H1 (cell line): ENCODE data around the gene NT5C1B. TPM values are rescaled to one million over a fixed set of nuclear protein-coding genes. Genes with fewer than 3 reads are reported as not detected.

Experiments
- FOSL1 ChIP-seq: IDR thresholded peaks from 2 replicates; pipeline ENCODE4 v1.6.1; 2011; ENCODE audit warnings: mild to moderate bottlenecking, low read depth, low read length, moderate library complexity; ENCODE audit not compliant: insufficient read depth
- polyA plus RNA-seq, 7 experiments: library from polyadenylated mRNA; depleted of rRNA in 3 of 7; stranded (reverse) in 5 of 7; unstranded in 2 of 7; fragments of >200 nt in 5 of 7; fragments of 200-250 nt in 2 of 7; gene quantifications; 1 replicate in 5 of 7; 2 replicates in 1 of 7; 4 replicates in 1 of 7; pipeline versions ENCODE4 v1.2.1 to v1.2.3, GENCODE V29; 2011 to 2013; ENCODE audit warnings: missing spikeins in 2 of 7, mixed read lengths in 2 of 7
- total RNA-seq: library from RNA; stranded (reverse); fragmentation: NEBNext Ultra II Directional; extraction: Animal tissue kit (Norgen Biotek cat#: 25700); gene quantifications from 2 replicates; pipeline ENCODE4 v1.2.1, GENCODE V29; 2021

NT5C1B gene
- total and polyA plus RNA-seq, 2 of the 8 experiments (the other 6 are each of a cell fraction or from before 2014, with no cell fraction given): not detected

DNA sequence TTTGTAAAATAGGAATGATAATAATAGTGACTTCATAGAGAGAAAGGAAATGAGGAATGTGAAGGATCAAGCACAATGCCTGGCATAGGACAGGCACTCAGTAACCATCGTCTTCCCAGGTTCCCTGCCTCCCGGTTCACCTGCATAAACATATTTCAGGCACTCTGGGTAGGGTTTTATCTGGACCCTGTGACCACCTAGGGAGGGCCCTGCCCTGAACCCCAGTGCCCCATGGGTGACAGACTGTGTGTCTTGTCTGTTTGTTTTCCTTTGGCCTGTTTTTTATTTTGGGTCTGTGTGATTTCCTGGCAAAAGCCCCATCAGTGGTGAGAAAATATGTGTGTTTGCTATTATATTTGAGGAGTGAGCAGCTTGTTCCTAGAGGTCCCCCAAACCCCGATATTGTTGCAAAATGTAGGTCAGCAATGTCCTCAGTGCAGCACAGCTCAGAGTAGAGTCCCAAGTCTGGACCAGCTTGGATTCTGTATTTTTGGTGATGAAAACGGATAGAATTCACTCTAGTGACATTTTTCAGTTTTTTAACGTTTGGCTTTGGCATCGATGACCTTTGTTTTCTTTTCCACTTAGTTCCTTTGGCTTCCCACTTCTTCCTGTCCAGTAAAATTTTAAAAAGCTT is 9.6 kb upstream of the NT5C1B start (continued):
- TF ChIP-seq FOSL1: no peak
